ENCODE data around the gene SASH1.

DNA sequence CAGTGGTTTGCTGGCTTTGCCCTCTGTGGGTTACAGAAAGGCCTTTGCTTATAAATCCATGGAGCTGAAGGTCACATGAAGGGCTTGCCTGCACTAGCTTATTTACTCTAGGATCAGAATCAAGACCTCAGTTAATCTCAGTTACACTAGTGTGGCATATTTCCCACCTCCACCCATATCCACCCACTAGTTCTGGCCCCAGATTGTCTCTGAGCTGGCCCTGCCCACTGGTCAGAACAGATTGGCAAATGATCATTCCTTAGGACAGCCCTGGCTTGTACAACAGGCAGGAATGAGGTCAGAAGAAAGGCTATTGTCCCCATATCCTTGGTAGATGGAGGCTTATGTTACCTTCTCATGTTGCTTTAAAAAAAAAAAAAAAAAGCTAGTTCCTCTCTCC lies 33.3 kb upstream of the SASH1 start:
- TF ChIP-seq, protein P1, sequence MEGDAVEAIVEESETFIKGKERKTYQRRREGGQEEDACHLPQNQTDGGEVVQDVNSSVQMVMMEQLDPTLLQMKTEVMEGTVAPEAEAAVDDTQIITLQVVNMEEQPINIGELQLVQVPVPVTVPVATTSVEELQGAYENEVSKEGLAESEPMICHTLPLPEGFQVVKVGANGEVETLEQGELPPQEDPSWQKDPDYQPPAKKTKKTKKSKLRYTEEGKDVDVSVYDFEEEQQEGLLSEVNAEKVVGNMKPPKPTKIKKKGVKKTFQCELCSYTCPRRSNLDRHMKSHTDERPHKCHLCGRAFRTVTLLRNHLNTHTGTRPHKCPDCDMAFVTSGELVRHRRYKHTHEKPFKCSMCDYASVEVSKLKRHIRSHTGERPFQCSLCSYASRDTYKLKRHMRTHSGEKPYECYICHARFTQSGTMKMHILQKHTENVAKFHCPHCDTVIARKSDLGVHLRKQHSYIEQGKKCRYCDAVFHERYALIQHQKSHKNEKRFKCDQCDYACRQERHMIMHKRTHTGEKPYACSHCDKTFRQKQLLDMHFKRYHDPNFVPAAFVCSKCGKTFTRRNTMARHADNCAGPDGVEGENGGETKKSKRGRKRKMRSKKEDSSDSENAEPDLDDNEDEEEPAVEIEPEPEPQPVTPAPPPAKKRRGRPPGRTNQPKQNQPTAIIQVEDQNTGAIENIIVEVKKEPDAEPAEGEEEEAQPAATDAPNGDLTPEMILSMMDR (IDR thresholded peaks at IDR 0.05; ENCODE audit: insufficient read depth, low read depth, low read length): no peak
- no peak for TF ChIP-seq EZH2 (IDR thresholded peaks at IDR 0.05; ENCODE audit: insufficient read depth, low read length)

All from astrocyte (in vitro differentiated cells and primary cell).